ENCODE data around the gene TCERG1L.
"Not testable (repeated sequence)": the region's sequence is repeated elsewhere in the genome, so short reads cannot be mapped to it uniquely, and the experiment has no call there.

The TCERG1L gene

DNA sequence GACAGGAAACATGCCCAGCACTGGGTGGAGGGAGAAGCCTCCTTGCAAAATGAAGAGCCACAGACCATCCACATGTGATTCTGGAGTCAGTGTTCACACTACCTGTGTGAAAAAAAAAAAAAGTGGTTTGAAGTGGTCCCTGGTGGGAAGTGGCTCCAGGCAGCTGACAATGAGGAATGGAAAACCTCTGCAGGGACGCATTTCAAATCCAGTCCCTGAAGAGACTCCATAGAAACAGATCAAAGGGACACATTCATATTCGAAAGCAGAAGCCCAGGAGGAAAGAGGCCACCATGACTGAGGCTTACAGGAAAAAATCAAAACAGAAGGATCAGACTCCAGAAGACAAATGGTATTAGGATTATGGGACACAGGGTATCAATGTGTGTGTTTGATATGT, 11.5 kb upstream of the TCERG1L start:
- Mint-ChIP-seq H3K27me3 (peaks cover 19% of the 10 kb centered on the region), H3K36me3 (ENCODE audit: low read depth) (no peaks in the 10 kb centered on the region), H3K4me3 (no peak overlapping the region), H3K4me1 (no peaks in the 10 kb centered on the region), H3K9me3 (no peaks in the 10 kb centered on the region), H3K27ac (no peak overlapping the region)
- ATAC-seq, result no peak
- no peak for DNase-seq

DNA sequence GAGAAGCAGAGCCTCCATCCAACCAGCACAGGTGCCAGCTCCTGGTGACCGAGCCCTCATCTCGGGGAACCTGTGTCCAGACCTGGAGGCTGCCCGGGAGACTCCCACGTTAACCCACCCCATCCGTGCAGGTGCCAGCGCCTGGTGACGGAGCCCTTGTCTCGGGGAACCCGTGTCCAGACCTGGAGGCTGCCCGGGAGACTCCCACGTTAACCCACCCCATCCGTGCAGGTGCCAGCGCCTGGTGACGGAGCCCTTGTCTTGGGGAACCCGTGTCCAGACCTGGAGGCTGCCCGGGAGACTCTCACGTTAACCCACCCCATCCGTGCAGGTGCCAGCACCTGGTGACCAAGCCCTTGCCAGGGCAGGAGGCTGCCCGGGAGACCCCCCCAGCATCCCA, 11.1 kb upstream of the TCERG1L start:
- H3K27ac Mint-ChIP-seq; ATAC-seq; H3K4me3 Mint-ChIP-seq; DNase-seq; H3K36me3 Mint-ChIP-seq (ENCODE audit: low read depth); H3K9me3 Mint-ChIP-seq; H3K4me1 Mint-ChIP-seq: not testable (repeated sequence)
- peaks cover 19% of the 10 kb centered on the region for H3K27me3 Mint-ChIP-seq

GRCh38 chr10:131320860-131321604, 9.5 kb upstream of the TCERG1L start:
- no peak for DNase-seq
- Mint-ChIP-seq H3K27me3 (peaks cover 22% of the 10 kb centered on the region), H3K36me3 (ENCODE audit: low read depth) (no peaks in the 10 kb centered on the region), H3K27ac (no peak overlapping the region), H3K9me3 (no peaks in the 10 kb centered on the region), H3K4me3 (no peak overlapping the region), H3K4me1 (no peaks in the 10 kb centered on the region)
- no peak for ATAC-seq

GRCh38 chr10:131318814-131319213, 7.3 kb upstream of the TCERG1L start:
- ATAC-seq (no peak), DNase-seq (no peak)
- Mint-ChIP-seq H3K27ac (no peak overlapping the region), H3K27me3 (peaks cover 35% of the 10 kb centered on the region), H3K4me3 (no peak overlapping the region), H3K4me1 (no peaks in the 10 kb centered on the region), H3K9me3 (no peaks in the 10 kb centered on the region), H3K36me3 (ENCODE audit: low read depth) (no peaks in the 10 kb centered on the region)

DNA sequence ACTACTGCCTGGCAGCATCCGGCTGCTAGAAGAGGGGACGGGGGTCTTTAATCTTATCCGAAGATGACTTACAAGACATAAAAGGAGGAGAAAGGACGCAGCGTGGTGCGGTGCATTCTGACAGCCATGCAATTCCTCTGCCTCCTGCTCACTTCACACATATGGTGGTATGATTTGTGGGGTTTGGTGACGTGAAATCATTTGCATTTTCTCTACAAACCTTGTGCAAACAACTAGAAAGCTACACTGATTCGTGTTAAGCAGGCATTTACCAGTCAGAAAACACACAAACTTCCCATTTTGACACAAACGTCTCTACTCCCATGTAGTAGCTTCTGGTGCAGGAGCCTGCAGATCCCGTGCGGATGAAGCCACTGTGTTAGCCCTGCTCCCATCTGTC, 6.8 kb upstream of the TCERG1L start:
- Mint-ChIP-seq H3K4me3 (no peak overlapping the region), H3K27me3 (peaks cover 37% of the 10 kb centered on the region), H3K9me3 (no peaks in the 10 kb centered on the region), H3K36me3 (ENCODE audit: low read depth) (no peaks in the 10 kb centered on the region), H3K4me1 (no peaks in the 10 kb centered on the region), H3K27ac (no peak overlapping the region)
- no peak for DNase-seq
- no peak for ATAC-seq

GRCh38 chr10:131316321-131317075, 5.0 kb upstream of the TCERG1L start:
- Mint-ChIP-seq H3K4me3 (no peak overlapping the region), H3K27me3 (peaks cover 36% of the 10 kb centered on the region), H3K36me3 (ENCODE audit: low read depth) (no peaks in the 10 kb centered on the region), H3K4me1 (peaks cover 3% of the 10 kb centered on the region), H3K9me3 (no peaks in the 10 kb centered on the region), H3K27ac (no peak overlapping the region)
- no peak for ATAC-seq
- no peak for DNase-seq

DNA sequence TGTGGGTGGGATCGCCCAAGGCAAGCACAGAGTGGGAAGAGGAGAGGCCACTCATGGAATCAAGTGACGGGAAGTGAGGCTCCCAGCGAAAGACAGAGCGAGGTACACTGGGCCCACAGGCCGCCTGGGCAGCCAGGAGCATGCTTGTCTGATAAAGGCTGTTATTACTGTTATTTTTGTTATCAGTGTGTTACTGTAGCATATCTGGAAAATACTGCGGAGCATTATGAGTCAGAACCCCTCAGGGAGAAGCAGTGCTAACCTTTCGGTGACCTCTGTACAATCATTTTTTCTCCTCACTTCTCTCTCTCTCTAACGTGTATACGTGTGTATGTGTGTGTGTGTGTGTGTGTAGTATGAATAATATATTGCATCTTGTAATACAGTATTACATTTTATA, 3.8 kb upstream of the TCERG1L start:
- DNase-seq (no peak), ATAC-seq (no peak)
- Mint-ChIP-seq H3K4me1 (peaks cover 6% of the 10 kb centered on the region), H3K4me3 (no peak overlapping the region), H3K27ac (no peak overlapping the region), H3K27me3 (peaks cover 38% of the 10 kb centered on the region), H3K9me3 (no peaks in the 10 kb centered on the region), H3K36me3 (ENCODE audit: low read depth) (no peaks in the 10 kb centered on the region)

DNA sequence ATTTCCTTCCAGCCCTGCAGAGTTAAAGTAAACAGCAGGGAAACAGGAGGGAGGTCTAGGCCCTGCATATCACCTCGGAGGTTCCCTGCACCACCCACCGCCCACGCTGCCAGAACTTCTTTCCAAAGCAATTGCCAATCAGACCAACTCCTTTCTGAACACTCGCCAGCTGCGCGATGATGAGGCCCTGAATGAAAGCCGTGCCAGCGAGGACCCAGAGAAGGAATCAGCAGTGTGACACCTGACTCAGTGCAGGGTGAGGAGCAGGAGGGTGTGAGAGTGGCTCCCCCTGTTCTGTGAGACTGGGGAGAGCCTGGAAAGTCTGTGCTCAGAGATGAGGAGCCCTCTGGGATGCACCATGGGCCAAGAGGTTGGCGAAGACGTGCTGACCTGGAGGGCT, 3.3 kb upstream of the TCERG1L start:
- no peaks in the 10 kb centered on the region for H3K36me3 Mint-ChIP-seq (ENCODE audit: low read depth)
- H3K27ac Mint-ChIP-seq, result no peak overlapping the region
- H3K4me3 Mint-ChIP-seq, result no peak overlapping the region
- ATAC-seq (no peak), DNase-seq (no peak)
- H3K27me3 Mint-ChIP-seq, result peaks cover 37% of the 10 kb centered on the region
- H3K9me3 Mint-ChIP-seq, result no peaks in the 10 kb centered on the region
- H3K4me1 Mint-ChIP-seq, result peaks cover 6% of the 10 kb centered on the region

GRCh38 chr10:131314148-131314547, 2.6 kb upstream of the TCERG1L start:
- Mint-ChIP-seq H3K9me3 (no peaks in the 10 kb centered on the region), H3K36me3 (ENCODE audit: low read depth) (no peaks in the 10 kb centered on the region), H3K4me1 (peaks cover 6% of the 10 kb centered on the region), H3K4me3 (no peak overlapping the region), H3K27me3 (peaks cover 39% of the 10 kb centered on the region), H3K27ac (no peak overlapping the region)
- no peak for DNase-seq
- ATAC-seq, result no peak

DNA sequence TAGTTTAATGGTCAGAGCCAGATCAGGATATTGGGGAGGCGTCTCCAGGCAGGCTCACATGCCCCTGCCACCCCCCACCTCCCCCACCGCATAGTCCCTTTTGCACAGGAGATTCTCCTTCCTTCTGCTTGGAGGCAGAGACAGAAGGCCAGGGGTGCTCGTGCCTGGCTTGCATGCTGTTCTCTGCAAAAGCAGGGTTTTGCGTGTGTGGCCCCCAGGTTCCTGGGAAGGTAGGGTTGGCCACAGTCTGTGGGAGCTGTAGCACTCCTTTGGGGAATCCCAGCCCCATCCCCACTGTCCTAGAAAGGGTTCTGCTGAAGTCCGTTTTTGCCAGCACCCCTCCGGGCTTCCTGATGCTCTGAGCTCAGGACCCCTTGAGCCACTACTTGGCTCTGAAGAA, 1.9 kb upstream of the TCERG1L start:
- Mint-ChIP-seq H3K27ac (no peak overlapping the region), H3K9me3 (no peaks in the 10 kb centered on the region), H3K4me3 (no peak overlapping the region), H3K27me3 (peaks cover 45% of the 10 kb centered on the region), H3K36me3 (ENCODE audit: low read depth) (no peaks in the 10 kb centered on the region), H3K4me1 (peaks cover 6% of the 10 kb centered on the region)
- no peak for DNase-seq
- no peak for ATAC-seq

DNA sequence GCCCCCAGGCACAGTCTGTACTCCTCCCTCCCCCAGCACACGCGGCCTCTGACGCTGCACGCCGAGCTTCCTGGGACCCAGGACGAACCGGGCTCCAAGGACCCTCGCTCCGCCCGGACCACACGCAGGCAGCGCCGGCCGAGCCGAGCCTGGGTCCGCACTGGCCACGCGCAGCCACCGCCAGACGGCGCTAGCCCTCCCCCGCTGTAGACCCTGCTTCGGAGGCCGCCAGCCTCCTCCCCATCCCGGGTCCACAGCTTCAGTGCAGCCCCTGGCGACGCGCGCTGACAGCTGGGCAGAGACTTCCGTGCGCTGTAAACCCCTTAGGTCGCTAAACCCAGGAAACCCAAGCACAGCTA, 936 bp upstream of the TCERG1L start:
- H3K27me3 Mint-ChIP-seq, result peaks cover 49% of the 10 kb centered on the region
- ATAC-seq (peak; percentile 49), DNase-seq (no peak)
- H3K27ac Mint-ChIP-seq, result no peak overlapping the region
- no peak overlapping the region for H3K4me3 Mint-ChIP-seq
- H3K36me3 Mint-ChIP-seq (ENCODE audit: low read depth), result no peaks in the 10 kb centered on the region
- no peaks in the 10 kb centered on the region for H3K9me3 Mint-ChIP-seq
- H3K4me1 Mint-ChIP-seq, result peaks cover 6% of the 10 kb centered on the region

DNA sequence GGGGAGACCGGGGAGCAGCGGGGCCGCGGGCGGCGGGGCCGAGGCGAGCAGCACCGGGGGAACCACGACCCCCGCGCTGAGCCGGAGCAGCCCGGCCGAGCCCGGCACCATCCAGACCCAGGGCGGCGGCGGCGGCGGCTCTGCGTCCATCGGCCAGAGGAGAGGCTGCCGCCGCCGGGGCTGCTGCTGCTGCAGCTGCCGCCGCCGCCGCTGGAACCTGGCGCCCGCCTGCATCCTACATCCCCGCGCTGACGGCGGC, 190 bp downstream of the TCERG1L start:
- H3K27ac Mint-ChIP-seq, result no peak overlapping the region
- ATAC-seq (no peak), DNase-seq (no peak)
- H3K4me1 Mint-ChIP-seq, result peaks cover 6% of the 10 kb centered on the region
- H3K4me3 Mint-ChIP-seq, result no peak overlapping the region
- no peaks in the 10 kb centered on the region for H3K36me3 Mint-ChIP-seq (ENCODE audit: low read depth)
- H3K27me3 Mint-ChIP-seq, result peaks cover 49% of the 10 kb centered on the region
- H3K9me3 Mint-ChIP-seq, result no peaks in the 10 kb centered on the region

- H3K27me3 Mint-ChIP-seq, result peaks cover 48% of the 10 kb centered on the region
Measured at GRCh38 chr10:131310551-131311401, 745 bp downstream of the TCERG1L start.

DNA sequence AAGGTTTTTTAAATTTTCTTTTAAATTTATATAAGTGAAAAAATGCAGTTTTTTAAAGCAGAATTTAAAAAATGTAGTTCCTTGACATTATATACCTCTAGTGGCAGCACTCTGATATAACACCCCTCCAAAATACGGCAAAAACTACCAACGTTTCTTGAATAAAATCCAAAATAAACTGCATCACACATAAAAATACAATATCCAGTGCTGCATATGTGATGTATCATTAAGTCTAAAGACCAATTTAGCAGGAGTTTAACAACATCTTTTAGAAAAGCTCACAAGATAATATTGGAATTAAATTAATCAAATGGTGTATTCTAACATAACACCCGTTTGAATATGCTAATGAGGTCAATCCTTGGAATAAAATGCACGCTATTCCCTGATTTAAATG, 1.4 kb downstream of the TCERG1L start:
- Mint-ChIP-seq H3K27me3 (peaks cover 45% of the 10 kb centered on the region), H3K4me1 (peaks cover 6% of the 10 kb centered on the region), H3K4me3 (no peak overlapping the region), H3K27ac (no peak overlapping the region), H3K9me3 (no peaks in the 10 kb centered on the region), H3K36me3 (ENCODE audit: low read depth) (no peaks in the 10 kb centered on the region)
- no peak for ATAC-seq
- no peak for DNase-seq

More at GRCh38 chr10:131310551-131311401, 745 bp downstream of the TCERG1L start:
- DNase-seq (no peak), ATAC-seq (no peak)
- H3K4me3 Mint-ChIP-seq, result peak overlapping the region; percentile 14
- H3K27ac Mint-ChIP-seq, result no peak overlapping the region
- H3K4me1 Mint-ChIP-seq, result peaks cover 6% of the 10 kb centered on the region
- no peaks in the 10 kb centered on the region for H3K9me3 Mint-ChIP-seq
- H3K36me3 Mint-ChIP-seq (ENCODE audit: low read depth), result no peaks in the 10 kb centered on the region

DNA sequence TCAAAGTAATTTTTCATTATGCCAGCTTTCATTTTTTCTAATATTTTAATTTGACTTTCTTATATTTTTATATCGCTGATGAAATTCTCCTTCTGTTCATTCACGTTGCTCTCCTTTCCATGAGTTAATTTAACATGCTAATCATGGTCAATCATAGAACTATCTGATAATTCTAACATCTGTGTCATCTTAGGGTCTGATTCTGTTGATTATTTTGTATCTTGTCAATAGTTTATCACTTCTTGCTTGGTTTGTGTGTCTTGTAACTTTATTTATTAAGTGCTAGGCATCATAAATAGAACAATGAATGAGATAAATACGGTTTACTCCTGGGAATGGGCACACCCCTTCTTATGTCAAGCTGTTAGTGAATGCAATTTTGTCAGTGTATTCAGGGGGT, 11.0 kb downstream of the TCERG1L start:
- DNase-seq (no peak), ATAC-seq (no peak)
- peaks cover 2% of the 10 kb centered on the region for H3K36me3 Mint-ChIP-seq (ENCODE audit: low read depth)
- no peak overlapping the region for H3K27ac Mint-ChIP-seq
- H3K4me1 Mint-ChIP-seq, result no peaks in the 10 kb centered on the region
- H3K9me3 Mint-ChIP-seq, result peaks cover 34% of the 10 kb centered on the region
- peaks cover 6% of the 10 kb centered on the region for H3K27me3 Mint-ChIP-seq
- no peak overlapping the region for H3K4me3 Mint-ChIP-seq
